IPS-18a (cell line): Measurements from ENCODE around the gene HELZ2.

Source experiments
- H3K27ac ChIP-seq: one replicate; pipeline ENCODE4 v1.5.1; 2013; ENCODE audit warnings: low read length
- H3K27me3 ChIP-seq: one replicate; pipeline ENCODE4 v1.6.1; 2013; ENCODE audit warnings: mild to moderate bottlenecking, low read length; ENCODE audit not compliant: control insufficient read depth, insufficient read depth
- H3K36me3 ChIP-seq: one replicate; pipeline ENCODE4 v1.6.1; 2013; ENCODE audit warnings: low read depth, low read length; ENCODE audit not compliant: control insufficient read depth
- H3K4me1 ChIP-seq: one replicate; pipeline ENCODE4 v1.6.1; 2013; ENCODE audit warnings: low read depth, low read length; ENCODE audit not compliant: control insufficient read depth
- H3K4me3 ChIP-seq: one replicate; pipeline ENCODE4 v1.5.1; 2013; ENCODE audit warnings: low read length
- H3K9ac ChIP-seq: one replicate; pipeline ENCODE4 v1.6.1; 2013; ENCODE audit warnings: mild to moderate bottlenecking, low read length, moderate library complexity
- H3K9me3 ChIP-seq: one replicate; pipeline ENCODE4 v1.6.1; 2013; ENCODE audit warnings: low read depth, low read length; ENCODE audit not compliant: control insufficient read depth

HELZ2 gene

GRCh38 chr20:63558804-63559484, 15.1 kb downstream of the HELZ2 start:
- Histone ChIP-seq H3K9me3 (no peaks in the 10 kb centered on the region), H3K4me3 (no peak overlapping the region), H3K27ac (no peak overlapping the region), H3K27me3 (peaks cover 7% of the 10 kb centered on the region), H3K9ac (no peak overlapping the region), H3K36me3 (no peaks in the 10 kb centered on the region), H3K4me1 (no peaks in the 10 kb centered on the region)

- Histone ChIP-seq H3K4me3 (no peak overlapping the region), H3K27ac (no peak overlapping the region), H3K36me3 (no peaks in the 10 kb centered on the region), H3K4me1 (peaks cover 7% of the 10 kb centered on the region), H3K9ac (no peak overlapping the region), H3K9me3 (no peaks in the 10 kb centered on the region), H3K27me3 (peaks cover 7% of the 10 kb centered on the region)
Measured at GRCh38 chr20:63557481-63557891, 16.6 kb downstream of the HELZ2 start.

- H3K9me3 ChIP-seq: no peaks in the 10 kb centered on the region
- peaks cover 7% of the 10 kb centered on the region for H3K27me3 ChIP-seq
- no peak overlapping the region for H3K4me3 ChIP-seq
- no peak overlapping the region for H3K27ac ChIP-seq
- peaks cover 10% of the 10 kb centered on the region for H3K4me1 ChIP-seq
- no peak overlapping the region for H3K9ac ChIP-seq
- H3K36me3 ChIP-seq: no peaks in the 10 kb centered on the region
Measured at GRCh38 chr20:63556873-63557478, 17.1 kb downstream of the HELZ2 start.

- Histone ChIP-seq H3K36me3 (no peaks in the 10 kb centered on the region), H3K9ac (no peak overlapping the region), H3K4me3 (no peak overlapping the region), H3K9me3 (no peaks in the 10 kb centered on the region), H3K27ac (no peak overlapping the region), H3K4me1 (peaks cover 10% of the 10 kb centered on the region), H3K27me3 (peaks cover 7% of the 10 kb centered on the region)
Measured at GRCh38 chr20:63555661-63556381, 18.2 kb downstream of the HELZ2 start.

GRCh38 chr20:63554361-63555278, 19.4 kb downstream of the HELZ2 start:
- peak overlapping the region; percentile 12 for H3K9ac ChIP-seq
- H3K4me3 ChIP-seq: peak overlapping the region; percentile 84

GRCh38 chr20:63553933-63554290, 20.1 kb downstream of the HELZ2 start, which contains the start of gene FNDC11:
FNDC11 (plus strand) TSS chr20:63554159; CDS start chr20:63555664, 1,505 bp downstream.
- peaks cover 10% of the 10 kb centered on the region for H3K4me1 ChIP-seq
- H3K36me3 ChIP-seq: no peaks in the 10 kb centered on the region
- no peak within 1 kb of the TSS for H3K27ac ChIP-seq
- no peaks in the 10 kb centered on the region for H3K9me3 ChIP-seq
- H3K9ac ChIP-seq: peak within 1 kb of the TSS; percentile 62
- peaks cover 7% of the 10 kb centered on the region for H3K27me3 ChIP-seq
- H3K4me3 ChIP-seq: peak within 1 kb of the TSS; percentile 84

More at GRCh38 chr20:63554361-63555278, 19.4 kb downstream of the HELZ2 start:
- Histone ChIP-seq H3K27me3 (peaks cover 7% of the 10 kb centered on the region), H3K9me3 (no peaks in the 10 kb centered on the region), H3K4me1 (peaks cover 10% of the 10 kb centered on the region), H3K27ac (no peak overlapping the region), H3K36me3 (no peaks in the 10 kb centered on the region)

GRCh38 chr20:63553251-63553932, 20.6 kb downstream of the HELZ2 start:
- Histone ChIP-seq H3K27ac (no peak overlapping the region), H3K4me3 (peak overlapping the region; percentile 84), H3K36me3 (no peaks in the 10 kb centered on the region), H3K9ac (peak overlapping the region; percentile 62), H3K27me3 (peaks cover 7% of the 10 kb centered on the region), H3K9me3 (no peaks in the 10 kb centered on the region), H3K4me1 (peaks cover 10% of the 10 kb centered on the region)

- no peak overlapping the region for H3K27ac ChIP-seq
- H3K9ac ChIP-seq: no peak overlapping the region
- H3K4me1 ChIP-seq: peaks cover 10% of the 10 kb centered on the region
Measured at GRCh38 chr20:63552481-63553249, 21.4 kb downstream of the HELZ2 start.

GRCh38 chr20:63551068-63551467, 23.0 kb downstream of the HELZ2 start:
- Histone ChIP-seq H3K27me3 (peaks cover 7% of the 10 kb centered on the region), H3K27ac (no peak overlapping the region), H3K4me3 (no peak overlapping the region), H3K9ac (no peak overlapping the region), H3K36me3 (no peaks in the 10 kb centered on the region), H3K9me3 (no peaks in the 10 kb centered on the region), H3K4me1 (peaks cover 10% of the 10 kb centered on the region)

More at GRCh38 chr20:63552481-63553249, 21.4 kb downstream of the HELZ2 start:
- Histone ChIP-seq H3K36me3 (no peaks in the 10 kb centered on the region), H3K4me3 (no peak overlapping the region), H3K27me3 (peaks cover 7% of the 10 kb centered on the region), H3K9me3 (no peaks in the 10 kb centered on the region)

- Histone ChIP-seq H3K36me3 (no peaks in the 10 kb centered on the region), H3K9me3 (no peaks in the 10 kb centered on the region), H3K27me3 (peaks cover 4% of the 10 kb centered on the region)
Measured at GRCh38 chr20:63549679-63550282, 24.3 kb downstream of the HELZ2 start.

More at GRCh38 chr20:63549679-63550282, 24.3 kb downstream of the HELZ2 start:
- no peak overlapping the region for H3K9ac ChIP-seq
- no peak overlapping the region for H3K27ac ChIP-seq
- peaks cover 10% of the 10 kb centered on the region for H3K4me1 ChIP-seq
- H3K4me3 ChIP-seq: no peak overlapping the region
